ENCODE results near the gene DUSP6. TPM values are rescaled to one million over a fixed set of nuclear protein-coding genes. Genes with fewer than 3 reads are reported as not detected.

DUSP6 gene
- total and polyA plus RNA-seq, 4 donors: 24.1 to 37.0 (median 35.3) TPM

DNA sequence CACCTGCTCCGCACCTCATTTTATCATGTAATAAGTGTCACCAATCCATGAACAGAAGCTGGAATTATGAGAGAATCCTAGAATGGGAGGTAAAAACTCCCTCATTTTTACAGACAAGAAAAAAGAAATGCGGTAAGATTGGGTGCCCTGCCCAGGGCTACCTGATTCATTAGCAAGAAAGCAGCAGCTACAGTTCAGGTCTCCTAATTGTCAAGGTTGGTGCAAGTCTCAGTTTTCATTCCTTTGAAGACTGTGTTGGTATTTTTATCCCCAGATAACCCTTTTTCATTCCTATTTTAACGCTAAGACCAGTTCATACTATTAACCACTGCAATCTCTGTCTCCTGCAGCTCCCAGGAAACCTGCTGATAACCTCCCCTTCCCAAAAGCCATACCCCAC lies 6.9 kb downstream of the DUSP6 start (continued):
- TF ChIP-seq, protein P1, sequence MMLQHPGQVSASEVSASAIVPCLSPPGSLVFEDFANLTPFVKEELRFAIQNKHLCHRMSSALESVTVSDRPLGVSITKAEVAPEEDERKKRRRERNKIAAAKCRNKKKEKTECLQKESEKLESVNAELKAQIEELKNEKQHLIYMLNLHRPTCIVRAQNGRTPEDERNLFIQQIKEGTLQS (IDR thresholded peaks at IDR 0.05): no peak
- no peak for TF ChIP-seq HNF4G (IDR thresholded peaks at IDR 0.05)
- no peak for TF ChIP-seq NR2F2 (IDR thresholded peaks at IDR 0.05)
- TF ChIP-seq, protein P2, sequence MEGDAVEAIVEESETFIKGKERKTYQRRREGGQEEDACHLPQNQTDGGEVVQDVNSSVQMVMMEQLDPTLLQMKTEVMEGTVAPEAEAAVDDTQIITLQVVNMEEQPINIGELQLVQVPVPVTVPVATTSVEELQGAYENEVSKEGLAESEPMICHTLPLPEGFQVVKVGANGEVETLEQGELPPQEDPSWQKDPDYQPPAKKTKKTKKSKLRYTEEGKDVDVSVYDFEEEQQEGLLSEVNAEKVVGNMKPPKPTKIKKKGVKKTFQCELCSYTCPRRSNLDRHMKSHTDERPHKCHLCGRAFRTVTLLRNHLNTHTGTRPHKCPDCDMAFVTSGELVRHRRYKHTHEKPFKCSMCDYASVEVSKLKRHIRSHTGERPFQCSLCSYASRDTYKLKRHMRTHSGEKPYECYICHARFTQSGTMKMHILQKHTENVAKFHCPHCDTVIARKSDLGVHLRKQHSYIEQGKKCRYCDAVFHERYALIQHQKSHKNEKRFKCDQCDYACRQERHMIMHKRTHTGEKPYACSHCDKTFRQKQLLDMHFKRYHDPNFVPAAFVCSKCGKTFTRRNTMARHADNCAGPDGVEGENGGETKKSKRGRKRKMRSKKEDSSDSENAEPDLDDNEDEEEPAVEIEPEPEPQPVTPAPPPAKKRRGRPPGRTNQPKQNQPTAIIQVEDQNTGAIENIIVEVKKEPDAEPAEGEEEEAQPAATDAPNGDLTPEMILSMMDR (IDR thresholded peaks at IDR 0.05; ENCODE audit: low read depth, low read length, missing input control): no peak
- no peak for TF ChIP-seq YY1 (IDR thresholded peaks at IDR 0.05)
- TF ChIP-seq, protein P3, sequence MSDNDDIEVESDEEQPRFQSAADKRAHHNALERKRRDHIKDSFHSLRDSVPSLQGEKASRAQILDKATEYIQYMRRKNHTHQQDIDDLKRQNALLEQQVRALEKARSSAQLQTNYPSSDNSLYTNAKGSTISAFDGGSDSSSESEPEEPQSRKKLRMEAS (IDR thresholded peaks at IDR 0.05): no peak

DNA sequence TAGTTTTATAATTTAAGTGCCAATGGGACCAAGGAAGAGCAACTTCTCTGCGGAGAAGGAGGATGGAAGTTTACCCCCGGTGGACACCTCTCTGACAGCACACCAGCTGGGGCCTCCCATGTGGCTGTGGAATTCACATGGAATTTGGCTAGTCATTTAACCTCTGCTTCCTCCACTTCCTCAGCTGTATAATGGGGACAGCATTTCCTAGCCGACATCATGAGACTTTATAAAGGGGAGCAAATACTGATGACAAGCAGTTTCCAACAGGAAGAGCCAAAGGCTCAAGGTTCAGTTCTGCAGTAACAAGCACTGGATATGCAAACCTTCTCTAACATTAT lies 7.5 kb downstream of the DUSP6 start:
- H3K4me3 ChIP-seq (ENCODE audit: low read depth in 1 of 3, low read length in 3 of 3): no peak overlapping the region
- no peak for TF ChIP-seq YY1 (IDR thresholded peaks at IDR 0.05)
- TF ChIP-seq HNF4G (IDR thresholded peaks at IDR 0.05): peak; percentile 84
- peak; percentile 25 for TF ChIP-seq FOXA1 (IDR thresholded peaks at IDR 0.05)
- TF ChIP-seq, protein P4, sequence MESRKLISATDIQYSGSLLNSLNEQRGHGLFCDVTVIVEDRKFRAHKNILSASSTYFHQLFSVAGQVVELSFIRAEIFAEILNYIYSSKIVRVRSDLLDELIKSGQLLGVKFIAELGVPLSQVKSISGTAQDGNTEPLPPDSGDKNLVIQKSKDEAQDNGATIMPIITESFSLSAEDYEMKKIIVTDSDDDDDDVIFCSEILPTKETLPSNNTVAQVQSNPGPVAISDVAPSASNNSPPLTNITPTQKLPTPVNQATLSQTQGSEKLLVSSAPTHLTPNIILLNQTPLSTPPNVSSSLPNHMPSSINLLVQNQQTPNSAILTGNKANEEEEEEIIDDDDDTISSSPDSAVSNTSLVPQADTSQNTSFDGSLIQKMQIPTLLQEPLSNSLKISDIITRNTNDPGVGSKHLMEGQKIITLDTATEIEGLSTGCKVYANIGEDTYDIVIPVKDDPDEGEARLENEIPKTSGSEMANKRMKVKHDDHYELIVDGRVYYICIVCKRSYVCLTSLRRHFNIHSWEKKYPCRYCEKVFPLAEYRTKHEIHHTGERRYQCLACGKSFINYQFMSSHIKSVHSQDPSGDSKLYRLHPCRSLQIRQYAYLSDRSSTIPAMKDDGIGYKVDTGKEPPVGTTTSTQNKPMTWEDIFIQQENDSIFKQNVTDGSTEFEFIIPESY (IDR thresholded peaks at IDR 0.05): peak; percentile 13
- TF ChIP-seq HNF4A (conservative IDR thresholded peaks at IDR 0.05): peak; percentile 90 to 95
- TF ChIP-seq JUND (IDR thresholded peaks at IDR 0.05): peak; percentile 99 to 100
- TF ChIP-seq FOXA2 (IDR thresholded peaks at IDR 0.05): peak; percentile 44
- TF ChIP-seq, protein P5, sequence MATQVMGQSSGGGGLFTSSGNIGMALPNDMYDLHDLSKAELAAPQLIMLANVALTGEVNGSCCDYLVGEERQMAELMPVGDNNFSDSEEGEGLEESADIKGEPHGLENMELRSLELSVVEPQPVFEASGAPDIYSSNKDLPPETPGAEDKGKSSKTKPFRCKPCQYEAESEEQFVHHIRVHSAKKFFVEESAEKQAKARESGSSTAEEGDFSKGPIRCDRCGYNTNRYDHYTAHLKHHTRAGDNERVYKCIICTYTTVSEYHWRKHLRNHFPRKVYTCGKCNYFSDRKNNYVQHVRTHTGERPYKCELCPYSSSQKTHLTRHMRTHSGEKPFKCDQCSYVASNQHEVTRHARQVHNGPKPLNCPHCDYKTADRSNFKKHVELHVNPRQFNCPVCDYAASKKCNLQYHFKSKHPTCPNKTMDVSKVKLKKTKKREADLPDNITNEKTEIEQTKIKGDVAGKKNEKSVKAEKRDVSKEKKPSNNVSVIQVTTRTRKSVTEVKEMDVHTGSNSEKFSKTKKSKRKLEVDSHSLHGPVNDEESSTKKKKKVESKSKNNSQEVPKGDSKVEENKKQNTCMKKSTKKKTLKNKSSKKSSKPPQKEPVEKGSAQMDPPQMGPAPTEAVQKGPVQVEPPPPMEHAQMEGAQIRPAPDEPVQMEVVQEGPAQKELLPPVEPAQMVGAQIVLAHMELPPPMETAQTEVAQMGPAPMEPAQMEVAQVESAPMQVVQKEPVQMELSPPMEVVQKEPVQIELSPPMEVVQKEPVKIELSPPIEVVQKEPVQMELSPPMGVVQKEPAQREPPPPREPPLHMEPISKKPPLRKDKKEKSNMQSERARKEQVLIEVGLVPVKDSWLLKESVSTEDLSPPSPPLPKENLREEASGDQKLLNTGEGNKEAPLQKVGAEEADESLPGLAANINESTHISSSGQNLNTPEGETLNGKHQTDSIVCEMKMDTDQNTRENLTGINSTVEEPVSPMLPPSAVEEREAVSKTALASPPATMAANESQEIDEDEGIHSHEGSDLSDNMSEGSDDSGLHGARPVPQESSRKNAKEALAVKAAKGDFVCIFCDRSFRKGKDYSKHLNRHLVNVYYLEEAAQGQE (IDR thresholded peaks at IDR 0.05): peak; percentile 44
- peak; percentile 93 for TF ChIP-seq SP1 (IDR thresholded peaks at IDR 0.05)
- TF ChIP-seq RAD21 (IDR thresholded peaks at IDR 0.05): peak; percentile 29 to 58
- peak; percentile 85 to 98 for TF ChIP-seq EGR1 (IDR thresholded peaks at IDR 0.05; ENCODE audit: low read depth in 2 of 2)
- peak; percentile 48 to 50 for TF ChIP-seq RXRA (IDR thresholded peaks at IDR 0.05)
- TF ChIP-seq TAF1 (conservative IDR thresholded peaks at IDR 0.05): no peak
- peak in 1 of 2 donors; percentile 23 for TF ChIP-seq GABPA (IDR thresholded peaks at IDR 0.05 in 1 of 2, conservative IDR thresholded peaks at IDR 0.05 in 1 of 2)
- TF ChIP-seq, protein P3 (IDR thresholded peaks at IDR 0.05): peak; percentile 94
- no peak for TF ChIP-seq NR2F2 (IDR thresholded peaks at IDR 0.05)
- TF ChIP-seq, protein P1 (IDR thresholded peaks at IDR 0.05): peak; percentile 96
- TF ChIP-seq, protein P2 (IDR thresholded peaks at IDR 0.05; ENCODE audit: low read depth, low read length, missing input control): no peak
- no peak for DNase-seq (ENCODE audit: low spot score)
- 40% methylated on average over 3 of the region's 3 CpGs for WGBS
- H3K36me3 ChIP-seq (ENCODE audit: control insufficient read depth in 4 of 4, insufficient read depth in 3 of 4, low read depth in 1 of 4, low read length in 3 of 4): peaks cover 0 to 18% (median 2%) of the 10 kb centered on the region in 4 donors
- no peaks in the 10 kb centered on the region for H3K9me3 ChIP-seq (ENCODE audit: control insufficient read depth in 4 of 4, low read length in 3 of 4)
- H3K27me3 ChIP-seq (ENCODE audit: control insufficient read depth in 4 of 4, insufficient read depth in 4 of 4, low read length in 3 of 4): no peaks in the 10 kb centered on the region
- peaks cover 16 to 67% (median 58%) of the 10 kb centered on the region in 4 donors for H3K4me1 ChIP-seq (ENCODE audit: control insufficient read depth in 4 of 4, insufficient read depth in 4 of 4, low read length in 3 of 4)
- H3K9ac ChIP-seq (ENCODE audit: low read depth in 1 of 2, low read length in 2 of 2): peak overlapping the region in 1 of 2 donors; percentile 49
- H3K27ac ChIP-seq (ENCODE audit: low read depth in 1 of 2, low read length in 2 of 2): peak overlapping the region; percentile 70 to 85

Measured in liver (tissue), 9 donors.